IMR-90 (cell line): ENCODE measurements around the gene TBCD. TPM values are rescaled to one million over a fixed set of nuclear protein-coding genes. Genes with fewer than 3 reads are reported as not detected.

Experiments used
- ATAC-seq: fragments of 200-7000 bp; cut with Tn5 transposase; 2 replicates; pipeline ENCODE4 v1.9.1; 2020; ENCODE audit warnings: low read depth, mild to moderate bottlenecking, moderate library complexity
- BruUV-seq: library from RNA; stranded (reverse); fragments of 400-500 nt; replicated peaks from 2 replicates; lab custom pipeline; 2021; lab: Mats Ljungman, UMichigan
- CTCF ChIA-PET: fragments of 300-600 bp; formaldehyde crosslinking; extraction: SDS; loops from one replicate; lab custom pipeline; 2021; ENCODE audit warnings: antibody characterized with exemption; lab: Yijun Ruan, JAX
- POLR2A ChIA-PET: fragments of 300-600 bp; sonication (Branson Sonifier 250); formaldehyde crosslinking; loops from one replicate; lab custom pipeline; 2022; ENCODE audit warnings: antibody characterized with exemption; ENCODE audit not compliant: unreplicated experiment; lab: Charles Lee
- DNase-seq: peaks from one replicate; pipeline ENCODE4 v3.0.0; 2013
- H2AFZ ChIP-seq: replicated peaks from 2 replicates; pipeline ENCODE3; 2013; ENCODE audit warnings: low read length, mild to moderate bottlenecking; ENCODE audit not compliant: poor library complexity
- H2AK5ac ChIP-seq: 2 replicates; pipeline ENCODE4 v1.6.1; 2013; ENCODE audit warnings: low read depth, low read length, inconsistent platforms
- H2AK9ac ChIP-seq: replicated peaks from 2 replicates; pipeline ENCODE3; 2013; ENCODE audit warnings: mild to moderate bottlenecking, low read depth, low read length, moderate library complexity; ENCODE audit not compliant: poor library complexity
- H2BK120ac ChIP-seq: 2 replicates; pipeline ENCODE4 v1.6.1; 2013; ENCODE audit warnings: low read depth, low read length, inconsistent platforms
- H2BK15ac ChIP-seq: 3 replicates; pipeline ENCODE4 v1.6.1; 2013; ENCODE audit warnings: low read depth, low read length, inconsistent platforms
- H2BK20ac ChIP-seq: 2 replicates; pipeline ENCODE4 v1.6.1; 2013; ENCODE audit warnings: low read depth, mild to moderate bottlenecking, inconsistent platforms, low read length, moderate library complexity
- H2BK5ac ChIP-seq: 2 replicates; pipeline ENCODE4 v1.6.1; 2013; ENCODE audit warnings: mild to moderate bottlenecking, low read depth, low read length, inconsistent platforms; ENCODE audit not compliant: poor library complexity, severe bottlenecking
- H3K14ac ChIP-seq: replicated peaks from 2 replicates; pipeline ENCODE4 v1.6.1; 2013; ENCODE audit warnings: low read depth, low read length, inconsistent platforms
- H3K18ac ChIP-seq: 2 replicates; pipeline ENCODE4 v1.6.1; 2013; ENCODE audit warnings: low read depth, low read length, control low read depth
- H3K23ac ChIP-seq: 2 replicates; pipeline ENCODE4 v1.6.1; 2013; ENCODE audit warnings: low read depth, low read length, inconsistent platforms
- H3K27ac ChIP-seq: 2 replicates; pipeline ENCODE4 v1.5.1; 2013; ENCODE audit warnings: mild to moderate bottlenecking, control low read depth, low read length; ENCODE audit not compliant: insufficient read depth
- H3K27me3 ChIP-seq: 2 replicates; pipeline ENCODE4 v1.6.1; 2013; ENCODE audit warnings: low read length; ENCODE audit not compliant: control insufficient read depth, insufficient read depth
- H3K36me3 ChIP-seq: 2 replicates; pipeline ENCODE4 v1.6.1; 2013; ENCODE audit warnings: low read length, mixed read lengths; ENCODE audit not compliant: control insufficient read depth, insufficient read depth
- H3K4ac ChIP-seq: 2 replicates; pipeline ENCODE4 v1.6.1; 2013; ENCODE audit warnings: low read depth, low read length, inconsistent platforms
- H3K4me1 ChIP-seq: 2 replicates; pipeline ENCODE4 v1.6.1; 2013; ENCODE audit warnings: low read length, mixed read lengths; ENCODE audit not compliant: control insufficient read depth, insufficient read depth
- H3K4me2 ChIP-seq: 2 replicates; pipeline ENCODE4 v1.6.1; 2013; ENCODE audit warnings: low read depth, mild to moderate bottlenecking, control low read depth, low read length, moderate library complexity
- H3K4me3 ChIP-seq: 2 replicates; pipeline ENCODE4 v1.5.1; 2013; ENCODE audit warnings: low read depth, mild to moderate bottlenecking, control low read depth, low read length, moderate library complexity; ENCODE audit not compliant: insufficient read depth
- H3K56ac ChIP-seq: 2 replicates; pipeline ENCODE4 v1.6.1; 2013; ENCODE audit warnings: low read length, inconsistent platforms; ENCODE audit not compliant: insufficient read depth; ENCODE audit errors: extremely low read depth
- H3K79me1 ChIP-seq, 2 experiments: 2 replicates each; pipeline ENCODE4 v1.6.1; 2013; ENCODE audit warnings: low read length in 2 of 2, inconsistent platforms in 1 of 2, low read depth in 1 of 2
- H3K9ac ChIP-seq: 2 replicates; pipeline ENCODE4 v1.6.1; 2013; ENCODE audit warnings: low read depth, low read length, control low read depth
- H3K9me1 ChIP-seq: 2 replicates; pipeline ENCODE4 v1.6.1; 2013; ENCODE audit warnings: low read length, inconsistent platforms; ENCODE audit not compliant: insufficient read depth
- H3K9me3 ChIP-seq: 2 replicates; pipeline ENCODE4 v1.6.1; 2013; ENCODE audit warnings: low read length; ENCODE audit not compliant: control insufficient read depth, insufficient read depth
- H4K20me1 ChIP-seq: 2 replicates; pipeline ENCODE4 v1.6.1; 2013; ENCODE audit warnings: low read length, inconsistent platforms; ENCODE audit not compliant: insufficient read depth
- H4K5ac ChIP-seq: 2 replicates; pipeline ENCODE4 v1.6.1; 2013; ENCODE audit warnings: mild to moderate bottlenecking, low read depth, low read length, control low read depth
- H4K8ac ChIP-seq, 2 experiments: 2 replicates each; pipeline ENCODE4 v1.6.1; 2013; ENCODE audit warnings: low read depth in 2 of 2, low read length in 2 of 2, control low read depth in 1 of 2, inconsistent platforms in 1 of 2
- H4K91ac ChIP-seq: 2 replicates; pipeline ENCODE4 v1.6.1; 2013; ENCODE audit warnings: low read depth, low read length, inconsistent platforms; ENCODE audit not compliant: insufficient read depth
- BHLHE40 ChIP-seq: fragments of 150-350 bp; IDR thresholded peaks from 2 replicates; pipeline ENCODE4 v1.6.1; 2016; ENCODE audit warnings: mild to moderate bottlenecking, low read depth, low read length
- CEBPB ChIP-seq: IDR thresholded peaks from 2 replicates; pipeline ENCODE4 v1.6.1; 2012; ENCODE audit warnings: low read depth, low read length, improper control_type of control experiment
- CHD1 ChIP-seq: IDR thresholded peaks from 2 replicates; pipeline ENCODE4 v1.6.1; 2012; ENCODE audit warnings: low read depth, low read length, improper control_type of control experiment
- FOS ChIP-seq: fragments of 150-350 bp; IDR thresholded peaks from 2 replicates; pipeline ENCODE4 v1.6.1; 2016; ENCODE audit warnings: low read depth, low read length
- MAFK ChIP-seq: IDR thresholded peaks from 2 replicates; pipeline ENCODE4 v1.6.1; 2012; ENCODE audit warnings: low read depth, low read length, improper control_type of control experiment
- MAZ ChIP-seq: IDR thresholded peaks from 2 replicates; pipeline ENCODE4 v1.6.1; 2012; ENCODE audit warnings: low read depth, mild to moderate bottlenecking, low read length, improper control_type of control experiment, moderate library complexity, borderline replicate concordance
- MXI1 ChIP-seq: IDR thresholded peaks from 2 replicates; pipeline ENCODE4 v1.6.1; 2012; ENCODE audit warnings: low read depth, mild to moderate bottlenecking, low read length, moderate library complexity, borderline replicate concordance
- NFE2L2 ChIP-seq: fragments of 150-350 bp; IDR thresholded peaks from 2 replicates; pipeline ENCODE4 v1.6.1; 2016; ENCODE audit warnings: low read depth, mild to moderate bottlenecking, low read length
- POLR2A ChIP-seq: IDR thresholded peaks from 2 replicates; pipeline ENCODE4 v1.6.1; 2012; ENCODE audit warnings: mild to moderate bottlenecking, low read depth, low read length
- RAD21 ChIP-seq: IDR thresholded peaks from 2 replicates; pipeline ENCODE4 v1.6.1; 2012; ENCODE audit warnings: low read length, improper control_type of control experiment
- RCOR1 ChIP-seq: IDR thresholded peaks from 2 replicates; pipeline ENCODE4 v1.6.1; 2012; ENCODE audit warnings: mild to moderate bottlenecking, low read length, improper control_type of control experiment; ENCODE audit not compliant: insufficient replicate concordance
- RFX5 ChIP-seq: IDR thresholded peaks from 2 replicates; pipeline ENCODE4 v1.8.0; 2012; ENCODE audit warnings: low read depth, mild to moderate bottlenecking, low read length, moderate library complexity
- SMC3 ChIP-seq: fragments of 150-350 bp; IDR thresholded peaks from 2 replicates; pipeline ENCODE4 v1.6.1; 2016; ENCODE audit warnings: low read depth, mild to moderate bottlenecking, antibody characterized with exemption, low read length, moderate library complexity
- WGBS, 2 experiments: methylation state at CpG; one replicate each; pipeline versions ENCODE4 v1.1.5 to v1.1.7; 2013; ENCODE audit warnings: missing lambda C conversion rate in 2 of 2; ENCODE audit not compliant: insufficient read length in 1 of 2; ENCODE audit errors: extremely low coverage in 2 of 2; 5-methylcytosine and 5-hydroxymethylcytosine counted together
- dilution Hi-C: fragments of 300-500 bp; cut with HindIII; formaldehyde crosslinking; loops from one replicate; pipeline ENCODE4 v1.14.3; 2018; ENCODE audit warnings: low sequenced_read_pairs; ENCODE audit not compliant: unreplicated experiment
- in situ Hi-C: fragments of 300-500 bp; cut with MboI; formaldehyde crosslinking; loops from 3 replicates; pipeline ENCODE4 v1.14.3; 2019; ENCODE audit warnings: low sequenced_read_pairs, inconsistent platforms, mixed read lengths
- intact Hi-C: fragments of 100-400 bp; cut with micrococcal nuclease; formaldehyde crosslinking; loops from 2 replicates; pipeline ENCODE4 v1.10.0; 2022
- polyA plus RNA-seq, 3 experiments: library from polyadenylated mRNA; depleted of rRNA; stranded (reverse); fragments of >200 nt; gene quantifications; 2 replicates each; pipeline ENCODE4 v1.2.3, GENCODE V29; 2012; ENCODE audit warnings: low replicate concordance in 1 of 3
- total RNA-seq: library from RNA; depleted of rRNA; stranded (reverse); fragments of >200 nt; gene quantifications from 2 replicates; pipeline ENCODE4 v1.2.3, GENCODE V29; 2012
- TF ChIP-seq, protein P1 (sequence below): conservative IDR thresholded peaks from 2 replicates; pipeline ENCODE4 v1.5.1; 2012; ENCODE audit warnings: mild to moderate bottlenecking, low read depth, low read length, improper control_type of control experiment
- TF ChIP-seq, protein P2 (sequence below): fragments of 150-350 bp; IDR thresholded peaks from 2 replicates; pipeline ENCODE4 v1.6.1; 2016; ENCODE audit warnings: low read depth, mild to moderate bottlenecking, low read length, moderate library complexity, borderline replicate concordance
- TF ChIP-seq, protein P3 (sequence below): fragments of 150-350 bp; IDR thresholded peaks from 2 replicates; pipeline ENCODE4 v1.6.1; 2017; ENCODE audit warnings: mild to moderate bottlenecking, antibody characterized with exemption, low read length, low read depth

TBCD gene
- total and polyA plus RNA-seq, 2 of the 4 experiments (the other 2 are of a cell fraction): 21.9 to 54.5 TPM

DNA sequence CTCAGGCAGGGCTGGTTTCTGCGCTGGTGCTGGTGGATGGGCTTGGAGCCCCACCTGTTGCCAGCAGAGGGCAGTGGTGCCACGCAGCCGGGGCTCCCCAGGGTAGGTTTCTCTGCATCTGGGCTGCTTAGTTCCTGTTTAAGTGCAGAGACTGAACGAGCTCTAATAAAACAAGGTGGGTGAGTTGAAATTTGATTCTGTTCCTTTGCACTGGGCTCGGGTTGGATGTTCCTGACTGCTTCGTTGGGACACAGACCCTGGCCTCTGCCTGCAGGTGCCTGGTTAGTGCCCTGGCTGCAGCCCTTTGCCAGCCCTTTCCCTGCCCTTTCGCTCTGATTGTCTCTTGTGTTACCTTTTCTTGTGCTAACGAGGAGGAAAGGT, 30.0 kb downstream of the TBCD start:
- Histone ChIP-seq H3K4ac (no peak overlapping the region), H3K36me3 (peaks cover 14% of the 10 kb centered on the region), H3K79me1 (peaks cover 0 to 32% of the 10 kb centered on the region in 2 experiments; a peak in 3 of 4 replicates), H4K5ac (no peak overlapping the region), H2BK20ac (no peak overlapping the region), H3K27me3 (no peaks in the 10 kb centered on the region), H4K91ac (no peak overlapping the region), H3K9me1 (no peaks in the 10 kb centered on the region), H3K9ac (no peak overlapping the region), H3K18ac (no peak overlapping the region), H3K4me1 (peaks cover 4% of the 10 kb centered on the region; the same call in 1 of the 2 replicates), H4K8ac (peak overlapping the region in 1 of 2 experiments; percentile 59; a peak in 1 of 4 replicates), H3K56ac (no peak overlapping the region), H2AFZ (peak overlapping the region; percentile 81), H3K23ac (no peak overlapping the region), H3K14ac (no peak overlapping the region), H2BK5ac (no peak overlapping the region), H3K27ac (no peak overlapping the region), H2BK15ac (no peak overlapping the region), H2AK9ac (peak overlapping the region; percentile 82), H2BK120ac (no peak overlapping the region), H4K20me1 (peaks cover 14% of the 10 kb centered on the region), H3K4me3 (no peak overlapping the region), H3K9me3 (no peaks in the 10 kb centered on the region), H3K4me2 (no peak overlapping the region), H2AK5ac (no peak overlapping the region)
- dilution Hi-C loops (no loop called here), intact Hi-C loops (loop anchor here (1.0 to 5.0 kb wide), 4 partner anchors 95 to 300 kb away; no protein-coding TSS in a partner anchor), in situ Hi-C loops (no loop called here)
- TF ChIP-seq POLR2A (peak; percentile 56; the same call in 1 of the 2 replicates), MXI1 (no peak), BHLHE40 (no peak), CHD1 (no peak; the same call in 1 of the 2 replicates), MAFK (no peak), NFE2L2 (no peak), SMC3 (peak; percentile 98), RAD21 (peak; percentile 99), CEBPB (no peak), RFX5 (no peak), RCOR1 (no peak), MAZ (no peak), FOS (no peak)
- TF ChIP-seq, protein P1, sequence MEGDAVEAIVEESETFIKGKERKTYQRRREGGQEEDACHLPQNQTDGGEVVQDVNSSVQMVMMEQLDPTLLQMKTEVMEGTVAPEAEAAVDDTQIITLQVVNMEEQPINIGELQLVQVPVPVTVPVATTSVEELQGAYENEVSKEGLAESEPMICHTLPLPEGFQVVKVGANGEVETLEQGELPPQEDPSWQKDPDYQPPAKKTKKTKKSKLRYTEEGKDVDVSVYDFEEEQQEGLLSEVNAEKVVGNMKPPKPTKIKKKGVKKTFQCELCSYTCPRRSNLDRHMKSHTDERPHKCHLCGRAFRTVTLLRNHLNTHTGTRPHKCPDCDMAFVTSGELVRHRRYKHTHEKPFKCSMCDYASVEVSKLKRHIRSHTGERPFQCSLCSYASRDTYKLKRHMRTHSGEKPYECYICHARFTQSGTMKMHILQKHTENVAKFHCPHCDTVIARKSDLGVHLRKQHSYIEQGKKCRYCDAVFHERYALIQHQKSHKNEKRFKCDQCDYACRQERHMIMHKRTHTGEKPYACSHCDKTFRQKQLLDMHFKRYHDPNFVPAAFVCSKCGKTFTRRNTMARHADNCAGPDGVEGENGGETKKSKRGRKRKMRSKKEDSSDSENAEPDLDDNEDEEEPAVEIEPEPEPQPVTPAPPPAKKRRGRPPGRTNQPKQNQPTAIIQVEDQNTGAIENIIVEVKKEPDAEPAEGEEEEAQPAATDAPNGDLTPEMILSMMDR: peak; percentile 98
- TF ChIP-seq, protein P2, sequence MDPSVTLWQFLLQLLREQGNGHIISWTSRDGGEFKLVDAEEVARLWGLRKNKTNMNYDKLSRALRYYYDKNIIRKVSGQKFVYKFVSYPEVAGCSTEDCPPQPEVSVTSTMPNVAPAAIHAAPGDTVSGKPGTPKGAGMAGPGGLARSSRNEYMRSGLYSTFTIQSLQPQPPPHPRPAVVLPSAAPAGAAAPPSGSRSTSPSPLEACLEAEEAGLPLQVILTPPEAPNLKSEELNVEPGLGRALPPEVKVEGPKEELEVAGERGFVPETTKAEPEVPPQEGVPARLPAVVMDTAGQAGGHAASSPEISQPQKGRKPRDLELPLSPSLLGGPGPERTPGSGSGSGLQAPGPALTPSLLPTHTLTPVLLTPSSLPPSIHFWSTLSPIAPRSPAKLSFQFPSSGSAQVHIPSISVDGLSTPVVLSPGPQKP: no peak
- TF ChIP-seq, protein P3, sequence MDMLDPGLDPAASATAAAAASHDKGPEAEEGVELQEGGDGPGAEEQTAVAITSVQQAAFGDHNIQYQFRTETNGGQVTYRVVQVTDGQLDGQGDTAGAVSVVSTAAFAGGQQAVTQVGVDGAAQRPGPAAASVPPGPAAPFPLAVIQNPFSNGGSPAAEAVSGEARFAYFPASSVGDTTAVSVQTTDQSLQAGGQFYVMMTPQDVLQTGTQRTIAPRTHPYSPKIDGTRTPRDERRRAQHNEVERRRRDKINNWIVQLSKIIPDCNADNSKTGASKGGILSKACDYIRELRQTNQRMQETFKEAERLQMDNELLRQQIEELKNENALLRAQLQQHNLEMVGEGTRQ: no peak
- 18% methylated on average over 4 of the region's 8 CpGs; no CpG with 5 or more reads in 1 of the 2 experiments for WGBS, 2 experiments
- ChIA-PET POLR2A (interaction anchor here (0.5 kb wide), 1 partner anchor 33 kb away, joined by 7 read pairs; no protein-coding TSS in a partner anchor), CTCF (interaction anchor here (0.6 to 1.0 kb wide), 3 partner anchors 24 to 189 kb away, joined by 3 to 4 read pairs (median 3); no protein-coding TSS in a partner anchor)
- no TSS peak for BruUV-seq
- ATAC-seq: peak; percentile 100
- peak; percentile 71 for DNase-seq
